HG03460 (cell line): Measurements from ENCODE around the gene RAC2.
"Not testable (repeated sequence)": the region's sequence is repeated elsewhere in the genome, so short reads cannot be mapped to it uniquely, and the experiment has no call there.

Source experiments
- ATAC-seq: cut with Tn5 transposase; IDR thresholded peaks from one replicate; pipeline ENCODE4 v1.9.1; 2021; ENCODE audit not compliant: unreplicated experiment

Gene RAC2

DNA sequence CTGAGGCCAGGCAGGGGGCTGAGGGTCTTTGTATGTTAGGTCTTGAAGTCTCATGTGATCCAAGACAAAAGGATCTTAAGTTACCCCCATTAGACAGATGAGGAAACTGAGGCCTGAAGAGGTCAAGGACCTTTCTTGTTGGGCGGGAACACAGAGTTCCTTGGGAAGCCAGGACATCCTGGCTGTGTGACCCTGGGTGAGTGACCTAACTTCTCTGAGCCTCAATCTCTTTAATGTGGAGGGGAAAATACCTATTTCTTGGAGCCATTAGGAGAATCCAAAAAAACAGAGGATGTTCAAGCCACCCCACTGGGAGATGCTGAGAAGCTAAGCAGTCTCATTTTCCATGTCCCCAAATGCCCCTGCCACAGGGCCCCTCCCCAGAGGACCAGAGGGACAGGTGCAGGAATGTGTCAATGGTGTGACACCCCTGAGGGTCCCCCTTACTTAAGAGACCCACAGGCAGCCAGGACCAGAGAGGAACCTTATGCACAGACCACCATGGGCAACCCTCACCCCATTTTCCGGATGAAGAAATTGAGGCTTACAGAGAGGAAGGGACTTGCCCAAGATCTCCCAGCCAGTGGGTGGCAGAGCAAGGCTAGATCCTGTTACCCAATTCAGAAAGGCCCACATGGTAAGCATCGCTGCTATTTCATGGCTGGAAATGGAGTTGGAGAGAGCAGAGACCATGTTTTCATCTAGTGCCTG, 8.0 kb downstream of the RAC2 start:
- no peak for ATAC-seq

DNA sequence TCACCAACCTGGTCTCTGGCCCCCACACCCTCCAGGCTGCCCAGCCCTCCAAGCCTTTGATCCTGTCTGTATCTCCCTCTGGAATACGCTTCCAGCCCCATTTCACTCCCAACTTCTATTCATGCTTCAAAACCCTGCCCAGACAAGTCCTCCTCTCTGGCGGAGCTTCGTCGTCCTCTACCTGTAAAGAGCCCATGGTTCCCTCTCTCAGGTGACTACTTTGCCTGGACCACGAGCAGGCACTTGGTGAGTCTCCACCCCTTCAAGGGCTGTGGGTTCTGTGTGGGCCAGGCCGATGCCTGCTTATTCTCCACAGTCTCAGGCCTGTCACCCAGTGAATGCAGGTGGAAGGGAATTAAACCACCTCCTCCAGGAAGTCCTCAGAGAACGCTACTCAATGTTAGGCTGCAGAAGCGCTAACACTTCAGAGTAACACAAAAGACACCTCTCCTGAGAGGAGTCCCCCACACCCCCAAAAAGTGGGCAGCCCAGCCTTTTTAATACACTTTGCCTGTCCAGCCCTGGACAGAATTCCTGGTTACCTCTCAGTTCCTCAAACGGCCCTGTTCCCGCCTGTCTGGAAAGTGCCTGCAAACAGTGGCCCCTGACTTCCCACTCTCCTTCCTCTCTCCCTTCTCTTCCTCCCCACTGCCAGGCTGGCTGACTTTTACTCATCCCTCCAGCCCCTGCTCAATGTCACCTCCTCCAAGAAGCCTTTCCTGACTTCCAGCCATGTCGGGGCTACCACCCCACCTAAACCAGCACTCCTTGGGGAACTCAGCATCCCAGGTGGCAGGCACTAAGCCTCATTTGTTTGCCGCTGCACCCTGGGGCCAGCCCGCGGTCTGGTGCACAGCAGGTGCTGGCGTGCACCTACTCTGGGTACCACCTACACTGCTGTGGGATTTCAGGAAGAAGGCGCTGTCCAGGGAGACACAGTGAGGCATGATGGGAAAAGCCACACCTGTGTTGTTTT, 9.0 kb downstream of the RAC2 start:
- no peak for ATAC-seq

DNA sequence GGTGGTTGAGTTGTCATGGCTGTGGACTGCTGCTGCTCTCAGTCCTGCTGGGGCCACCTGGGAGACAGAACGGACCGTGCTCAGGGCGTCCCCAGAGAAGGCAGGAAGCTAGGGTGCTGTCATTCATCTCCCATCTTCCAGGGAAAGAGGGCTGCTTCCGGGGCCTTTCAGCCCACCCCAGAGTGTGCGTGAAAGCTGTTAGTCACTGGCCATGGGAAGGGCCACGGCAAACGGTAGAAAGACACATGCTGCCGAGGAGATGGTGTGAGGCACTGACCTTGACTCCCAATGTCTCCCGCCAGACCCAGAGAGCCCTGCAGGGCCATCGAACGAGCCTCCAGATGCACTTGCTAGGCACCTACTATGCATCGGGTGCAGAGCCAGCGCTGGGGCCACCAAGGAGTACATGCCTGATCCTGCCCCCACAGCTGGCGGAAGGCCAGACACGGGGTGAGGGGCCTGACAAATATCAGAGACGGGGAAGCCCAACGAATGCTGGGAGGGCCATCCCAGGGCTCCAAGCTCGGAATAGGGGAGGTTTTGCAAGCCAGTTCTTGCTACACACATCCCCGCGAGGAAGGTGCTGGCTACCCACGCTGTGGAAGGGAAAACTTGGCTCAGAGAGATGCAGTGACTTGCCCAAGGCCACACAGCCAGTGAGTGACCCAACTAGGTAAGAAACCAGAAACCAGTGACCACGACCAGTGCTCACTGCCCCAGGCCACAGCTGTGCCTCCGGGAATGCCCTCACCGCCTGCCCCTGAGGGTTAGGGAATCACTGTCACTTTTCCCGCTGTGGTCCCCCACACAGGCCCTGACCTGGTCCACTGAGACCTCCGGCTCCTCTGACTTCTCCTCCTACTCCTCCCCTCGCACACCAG, 10.1 kb downstream of the RAC2 start:
- no peak for ATAC-seq

DNA sequence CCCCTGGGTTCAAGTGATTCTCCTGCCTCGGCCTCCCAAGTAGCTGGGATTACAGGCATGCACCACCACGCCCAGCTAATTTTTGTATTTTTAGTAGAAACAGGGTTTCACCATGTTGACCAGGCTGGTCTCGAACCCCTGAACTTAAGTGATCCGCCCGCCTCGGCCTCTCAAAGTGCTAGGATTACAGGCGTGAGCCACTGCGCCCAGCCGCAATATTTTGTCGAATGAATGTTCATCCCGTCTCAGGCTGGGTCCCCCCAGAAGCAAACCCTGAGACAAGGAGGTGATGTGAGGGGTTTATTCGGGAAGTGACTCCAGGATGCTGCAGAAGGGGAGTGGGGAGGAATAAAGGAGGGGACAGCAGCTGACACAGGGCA, 10.7 kb downstream of the RAC2 start:
- ATAC-seq: not testable (repeated sequence)

DNA sequence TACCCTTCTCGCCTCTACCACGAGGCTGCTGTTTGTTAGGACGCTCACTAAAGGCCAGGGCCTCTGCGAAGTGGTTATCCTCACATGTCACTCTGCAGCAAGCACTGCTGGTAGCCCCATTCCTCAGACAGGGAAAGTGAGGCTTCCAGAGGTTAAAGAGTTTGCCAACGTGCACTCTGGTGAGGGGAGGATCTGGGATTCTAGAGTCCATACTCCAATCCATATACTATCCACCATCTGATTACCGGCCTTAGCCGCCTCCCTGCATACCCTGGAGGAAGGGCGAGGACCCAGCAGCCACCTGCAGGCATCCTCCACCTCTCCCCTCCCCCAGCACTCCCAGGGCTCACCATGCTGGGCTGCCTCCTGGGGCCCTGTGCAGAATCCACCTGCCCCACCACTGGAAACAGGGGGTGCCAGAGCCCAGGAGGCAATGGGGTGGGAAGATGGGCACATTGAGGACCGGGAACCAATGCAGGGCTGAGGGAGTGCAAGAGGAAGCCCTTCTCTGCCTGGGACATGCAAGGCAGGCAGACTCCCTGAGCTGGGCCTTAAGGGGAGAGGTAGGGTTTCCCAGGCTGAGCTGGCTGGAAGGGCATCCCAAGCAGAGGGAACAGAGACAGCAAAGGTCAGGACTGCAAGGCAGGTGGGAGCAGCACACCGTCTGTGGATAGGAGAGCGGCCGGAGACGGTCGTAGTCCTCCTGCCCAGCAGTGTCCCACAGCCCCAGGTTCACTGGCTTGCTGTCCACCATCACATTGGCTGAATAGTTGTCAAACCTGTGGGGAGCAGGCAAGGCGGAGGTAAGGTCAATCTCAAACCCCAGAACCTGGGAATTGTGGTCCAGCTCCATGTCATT, 11.7 kb downstream of the RAC2 start:
- ATAC-seq: no peak

DNA sequence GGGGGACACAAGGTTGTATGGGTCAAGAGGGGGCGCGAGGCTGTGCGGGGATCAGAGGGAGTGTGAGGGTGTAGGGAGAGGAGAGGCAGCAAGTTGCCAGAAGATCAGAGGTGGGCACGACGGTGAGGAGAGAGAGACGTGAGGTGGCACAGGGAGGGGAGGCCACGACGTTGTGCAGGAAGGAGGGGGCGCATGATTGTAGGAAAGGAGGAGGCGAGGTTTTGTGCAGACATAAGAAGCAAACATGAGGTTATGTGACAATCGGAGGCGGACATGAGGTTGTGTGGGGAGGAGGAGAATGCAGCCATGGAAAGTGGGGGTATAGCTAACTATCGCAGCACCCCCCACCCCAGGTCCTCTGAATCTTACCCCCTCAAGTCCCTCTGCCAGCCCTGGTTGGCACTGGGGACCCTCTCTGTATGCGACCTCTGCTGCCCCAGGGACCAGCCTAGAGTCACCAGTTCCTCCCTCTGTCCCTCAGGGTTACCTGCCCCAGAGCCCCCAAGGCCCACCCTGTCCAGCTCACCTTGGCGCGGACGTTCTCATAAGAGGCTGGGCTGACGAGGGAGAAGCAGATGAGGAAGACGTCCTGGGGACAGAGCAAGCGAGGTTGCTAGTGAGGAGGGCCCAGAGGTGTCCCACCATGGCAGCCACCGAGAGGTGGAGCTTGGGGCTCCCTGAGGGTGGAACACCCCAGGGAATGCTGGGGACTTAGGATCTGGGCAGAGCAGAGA, 12.5 kb downstream of the RAC2 start:
- no peak for ATAC-seq

DNA sequence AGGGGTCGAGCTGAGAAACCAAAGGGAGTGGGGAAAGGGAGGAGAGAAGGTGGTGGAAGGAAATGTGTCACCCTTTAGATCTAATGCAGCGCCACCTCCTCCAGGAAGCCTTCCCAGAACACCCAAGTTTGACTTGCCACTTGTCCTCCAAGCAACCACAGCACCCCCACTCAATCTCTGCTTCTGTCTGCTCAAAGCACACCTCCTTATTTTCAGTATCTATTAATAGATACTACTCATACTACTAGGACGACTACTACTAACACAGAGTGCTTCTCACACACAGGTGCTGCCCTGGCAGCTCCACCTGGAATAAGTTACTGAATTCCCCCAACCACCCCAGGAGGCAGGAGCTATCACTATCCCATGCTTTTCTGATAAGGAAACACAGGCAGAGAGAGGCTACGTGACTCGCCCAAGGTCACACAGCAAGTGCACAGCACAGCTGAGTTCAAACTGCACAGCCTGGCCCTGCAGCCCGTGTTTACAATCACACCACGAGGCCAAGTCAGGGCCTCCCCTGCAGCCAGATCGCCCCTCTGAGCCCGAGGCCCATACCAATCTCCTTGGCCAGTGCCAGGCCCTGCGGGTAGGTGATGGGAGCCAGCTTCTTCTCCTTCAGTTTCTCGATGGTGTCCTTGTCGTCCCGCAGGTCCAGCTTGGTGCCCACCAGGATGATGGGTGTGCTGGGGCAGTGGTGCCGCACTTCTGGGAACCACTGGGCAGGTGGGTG, 13.2 kb downstream of the RAC2 start:
- ATAC-seq: peak; percentile 43

DNA sequence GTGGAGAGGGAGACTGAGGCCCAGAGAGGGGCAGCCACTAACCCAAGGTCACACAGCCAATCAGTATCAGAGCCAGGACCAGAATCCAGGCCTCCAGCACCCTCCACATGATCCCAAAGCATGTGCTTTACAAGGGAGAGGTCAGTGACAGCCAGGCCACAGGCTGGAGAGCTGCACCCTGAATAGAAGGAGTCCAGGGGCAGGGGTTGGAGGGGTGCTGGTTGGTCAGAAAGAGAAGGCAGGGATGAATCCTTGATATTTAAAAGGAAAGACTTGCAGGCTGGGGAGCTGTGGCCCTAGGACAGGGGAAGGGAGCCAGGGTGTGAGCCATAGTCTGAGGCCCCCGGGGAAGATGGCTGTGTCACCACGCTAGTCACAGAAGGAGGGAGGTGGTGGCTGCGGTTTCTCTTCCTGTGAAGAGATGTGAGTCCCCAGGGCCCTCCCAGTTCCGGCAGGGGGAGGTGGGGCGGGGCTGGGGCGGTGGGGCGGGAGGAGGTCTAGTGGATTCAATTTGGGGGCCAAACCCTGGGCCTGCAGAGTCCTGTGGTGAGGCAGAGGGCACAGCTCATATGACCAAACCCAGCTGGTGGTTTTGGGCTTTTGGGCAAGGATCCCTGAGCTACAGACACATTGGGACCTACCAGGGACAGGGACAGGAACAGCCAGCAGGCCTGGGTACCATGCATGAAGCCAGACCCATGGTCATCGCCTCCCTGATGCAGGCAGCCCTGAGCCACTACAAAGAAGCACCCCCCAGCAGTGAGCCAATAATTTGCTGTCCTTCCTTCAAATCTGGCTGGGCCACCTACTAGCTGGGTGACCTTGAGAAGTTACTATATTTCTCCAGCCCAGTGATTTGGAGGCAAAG, 14.0 kb downstream of the RAC2 start:
- peak; percentile 46 for ATAC-seq

DNA sequence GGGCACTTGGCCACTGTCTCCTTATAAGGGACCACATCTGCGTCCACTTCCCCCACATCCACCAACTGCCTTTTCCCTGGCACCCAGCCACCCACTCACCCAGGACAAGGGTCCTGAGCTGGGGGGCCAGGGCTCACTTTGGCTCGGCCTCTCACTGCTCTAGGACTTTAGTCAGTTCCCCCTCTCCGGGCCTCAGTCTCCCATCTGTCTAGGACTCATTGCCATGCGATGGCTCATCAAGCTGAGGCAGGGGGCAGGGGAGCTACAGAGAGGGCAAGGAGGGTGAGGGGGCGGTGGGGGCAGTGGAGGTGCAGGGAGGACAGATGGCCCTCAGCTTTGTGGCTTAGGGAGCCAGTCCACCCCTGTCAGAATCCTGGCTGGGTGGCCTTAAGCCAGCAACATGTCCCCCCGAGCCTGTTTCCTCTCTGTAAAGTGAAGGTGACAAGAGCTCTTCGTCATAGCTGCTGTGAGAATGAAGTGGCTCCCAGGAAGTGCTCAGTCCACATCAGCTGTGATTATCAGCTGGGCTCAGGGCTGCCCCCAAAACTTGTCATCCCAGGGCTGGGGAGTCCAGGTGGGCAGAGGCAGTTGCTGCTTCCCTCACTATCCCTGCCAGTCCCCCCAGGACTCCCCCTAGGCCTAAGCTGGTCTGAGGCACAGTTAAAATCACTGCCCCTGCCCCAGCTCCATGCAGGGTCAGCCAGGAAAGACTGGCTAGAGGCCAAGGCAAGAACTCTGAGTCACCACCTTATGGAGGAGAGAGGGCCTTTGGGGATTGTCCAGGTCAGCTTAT, 14.9 kb downstream of the RAC2 start:
- ATAC-seq: no peak

DNA sequence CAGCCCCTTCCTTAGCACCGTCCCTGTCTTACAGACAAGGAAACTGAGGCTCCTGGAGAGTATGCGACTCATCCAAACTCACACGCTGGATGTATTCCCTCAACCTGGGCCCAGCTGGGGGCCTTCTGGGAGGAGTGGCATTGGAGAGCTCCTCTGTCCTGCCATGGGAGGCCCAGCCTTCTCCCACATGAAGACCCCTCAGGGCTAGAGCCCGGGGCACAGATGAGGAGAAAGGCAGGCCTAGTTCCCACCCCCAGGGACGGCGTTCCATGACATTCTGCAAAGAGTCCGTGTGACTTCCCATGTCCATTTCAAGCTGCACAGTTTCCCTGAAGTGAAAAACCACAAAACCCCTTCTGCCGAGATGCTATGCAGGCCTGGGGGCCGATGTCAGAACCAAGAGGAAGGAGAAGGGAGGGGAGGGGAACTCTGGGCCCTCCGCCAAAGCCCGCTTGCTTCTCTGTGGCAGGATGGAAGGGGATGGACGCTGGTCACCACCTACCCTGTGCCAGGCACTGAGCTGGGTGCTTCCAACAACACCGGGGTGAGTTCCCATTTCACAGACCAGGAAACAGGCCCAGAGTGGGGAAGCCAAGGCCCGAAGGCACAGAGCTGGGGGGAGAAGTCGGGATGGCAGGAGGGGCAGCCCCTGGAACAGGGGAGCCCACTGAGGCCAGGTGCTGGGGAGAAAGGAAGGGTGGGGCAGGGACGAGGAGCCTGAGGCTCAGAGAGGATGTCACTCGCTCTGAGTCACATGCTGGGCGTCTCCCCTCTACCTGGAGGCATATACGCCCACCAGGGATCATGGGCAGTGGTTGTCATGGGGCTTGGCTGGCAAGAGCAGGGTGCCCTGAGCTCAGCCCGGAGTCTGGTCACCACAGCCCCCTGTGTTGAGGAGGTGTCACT, 15.7 kb downstream of the RAC2 start:
- no peak for ATAC-seq

DNA sequence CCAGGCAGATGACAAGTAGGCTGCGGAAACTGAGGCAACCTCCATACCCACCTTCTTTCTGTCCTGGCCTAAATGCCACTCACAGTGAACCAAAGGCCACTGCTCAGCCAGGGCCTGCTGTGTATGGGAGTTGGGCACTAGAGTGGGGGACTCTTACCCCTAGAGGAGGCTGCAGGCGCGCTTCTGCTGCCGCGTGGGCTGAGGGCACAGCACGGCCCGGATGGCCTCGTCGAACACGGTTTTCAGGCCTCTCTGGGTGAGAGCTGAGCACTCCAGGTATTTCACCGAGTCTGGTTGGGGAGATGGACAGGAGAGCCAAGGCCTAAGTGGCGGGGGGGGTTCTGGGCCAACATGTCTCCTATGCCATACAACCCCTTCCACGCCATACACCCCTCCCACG, 17.6 kb downstream of the RAC2 start:
- no peak for ATAC-seq

DNA sequence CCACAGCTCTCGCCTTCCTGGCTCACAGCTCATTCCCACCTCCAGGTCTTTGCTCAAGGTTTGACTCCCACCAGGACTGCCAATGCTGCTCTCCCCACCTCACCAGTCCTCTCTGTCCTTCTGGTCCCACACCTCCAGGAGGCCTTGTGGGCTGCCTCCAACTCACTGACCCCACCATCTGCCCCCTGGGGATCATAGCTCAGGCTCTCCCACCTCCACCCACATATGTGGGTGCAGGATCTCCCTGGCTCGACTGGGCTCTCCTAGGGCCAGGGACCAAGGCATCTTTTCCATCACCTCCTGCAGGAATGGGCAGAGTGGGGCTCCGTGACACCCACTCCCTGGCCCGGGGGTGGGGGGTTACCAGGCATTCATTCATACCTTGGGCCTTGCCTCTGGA, 18.0 kb downstream of the RAC2 start:
- no peak for ATAC-seq

DNA sequence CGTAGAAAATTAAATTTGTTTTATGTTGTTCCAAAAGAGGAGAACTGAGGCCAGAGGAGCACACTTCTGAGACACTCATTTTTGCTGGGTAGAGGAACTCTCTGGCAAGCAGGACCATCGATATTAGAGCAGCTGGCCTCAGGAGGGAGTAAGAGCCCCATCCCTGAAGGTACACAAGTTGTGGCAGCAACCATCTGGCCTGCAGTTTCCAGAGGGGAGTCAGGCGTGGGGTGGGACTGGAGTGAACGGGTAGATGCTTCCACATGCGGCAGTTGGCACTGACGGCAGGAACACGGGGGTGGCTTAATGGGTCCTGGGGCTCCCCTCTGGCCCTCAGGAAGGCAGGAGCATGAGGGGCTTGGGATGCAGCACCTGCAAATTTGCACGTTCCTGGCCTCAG, 18.6 kb downstream of the RAC2 start:
- ATAC-seq: no peak

DNA sequence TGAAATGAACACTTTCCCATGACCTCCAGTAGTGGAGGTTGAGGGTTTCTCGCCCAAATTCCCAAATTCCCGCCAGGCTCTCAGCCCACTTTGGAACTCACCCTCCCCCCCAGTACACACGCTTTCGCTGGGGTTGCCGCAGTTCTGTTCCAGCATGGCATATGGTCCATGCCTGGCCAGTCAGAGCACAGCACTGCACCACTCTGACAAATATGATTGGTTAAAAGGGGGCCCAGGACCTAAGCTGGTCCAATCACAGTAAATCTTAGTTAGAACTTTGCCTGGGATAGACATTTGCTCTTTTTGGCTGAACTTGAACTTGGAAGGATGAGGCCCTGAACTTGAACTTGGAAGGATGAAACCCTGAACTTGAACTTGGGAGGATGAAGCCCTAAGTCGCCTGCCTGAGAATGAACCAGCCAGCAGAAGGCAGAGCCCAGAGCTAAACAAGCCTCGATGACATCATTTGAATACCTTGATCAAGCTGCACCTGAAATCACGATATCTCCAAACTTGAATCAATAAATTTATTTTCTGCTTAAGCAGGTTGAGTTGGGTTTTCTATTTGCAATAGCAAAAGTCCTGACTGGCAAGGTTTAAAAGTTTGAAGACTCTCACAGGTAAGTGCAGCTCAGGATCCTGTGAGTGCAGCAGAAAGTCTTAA, 19.2 kb downstream of the RAC2 start:
- ATAC-seq: no peak

DNA sequence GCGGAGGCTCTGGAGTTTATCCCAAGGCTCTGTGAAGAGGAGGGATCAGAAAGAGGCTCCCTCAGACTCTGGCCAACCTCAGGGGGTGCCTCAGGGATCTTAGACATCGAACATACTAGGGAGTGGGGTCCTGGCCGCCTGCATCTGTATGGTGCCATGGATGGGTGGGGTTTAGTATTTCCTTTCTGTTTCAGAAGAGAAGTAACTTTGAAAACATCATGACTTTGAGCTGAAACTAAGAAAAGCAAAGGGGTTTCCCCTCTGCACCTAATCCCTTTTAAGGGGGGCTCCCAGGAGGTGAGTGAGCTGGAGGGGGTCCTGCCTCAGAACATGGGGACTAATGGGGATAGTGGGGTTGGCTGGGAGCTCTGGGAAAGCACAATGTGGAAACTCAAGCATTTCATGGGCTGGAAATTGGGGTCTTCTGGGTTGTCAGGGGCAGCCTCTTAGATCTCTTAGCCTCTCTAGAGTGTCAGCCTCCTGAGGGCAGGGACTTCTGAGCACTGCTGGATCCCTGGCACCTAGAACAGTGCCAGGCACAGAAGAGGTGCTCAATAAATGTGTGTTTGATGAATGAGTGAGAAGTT, 20.0 kb downstream of the RAC2 start:
- ATAC-seq: no peak
